ES-I3 (cell line): ENCODE measurements around the gene C19orf12.

ENCODE experiments used
- H3K36me3 ChIP-seq: 2 replicates; pipeline ENCODE4 v1.6.1; 2013; ENCODE audit warnings: mild to moderate bottlenecking, low read length, control low read depth, moderate library complexity; ENCODE audit not compliant: insufficient read depth
- H3K4me1 ChIP-seq: 2 replicates; pipeline ENCODE4 v1.6.1; 2013; ENCODE audit warnings: mild to moderate bottlenecking, control low read depth, low read length; ENCODE audit not compliant: insufficient read depth
- H3K9ac ChIP-seq: 2 replicates; pipeline ENCODE4 v1.6.1; 2013; ENCODE audit warnings: low read depth, mild to moderate bottlenecking, low read length, moderate library complexity
- H3K9me3 ChIP-seq: 2 replicates; pipeline ENCODE4 v1.6.1; 2013; ENCODE audit warnings: mild to moderate bottlenecking, low read length, moderate library complexity; ENCODE audit not compliant: control insufficient read depth, insufficient read depth

The C19orf12 gene

GRCh38 chr19:29714953-29715700, at the start of gene C19orf12:
TSS of gene C19orf12 (minus strand) at chr19:29715261. CDS start at chr19:29708413, 6,848 bp downstream.
- peaks cover 8% of the 10 kb centered on the region; the same call in 1 of the 2 replicates for H3K4me1 ChIP-seq
- peak within 1 kb of the TSS; percentile 94 for H3K9ac ChIP-seq
- H3K9me3 ChIP-seq: no peaks in the 10 kb centered on the region
- H3K36me3 ChIP-seq: no peaks in the 10 kb centered on the region

GRCh38 chr19:29764361-29764760, 49.3 kb upstream of the C19orf12 start:
- Histone ChIP-seq H3K36me3 (no peaks in the 10 kb centered on the region), H3K9ac (no peak overlapping the region), H3K9me3 (no peaks in the 10 kb centered on the region), H3K4me1 (no peaks in the 10 kb centered on the region)

- Histone ChIP-seq H3K4me1 (no peaks in the 10 kb centered on the region), H3K36me3 (no peaks in the 10 kb centered on the region), H3K9ac (no peak overlapping the region), H3K9me3 (no peaks in the 10 kb centered on the region)
Measured at GRCh38 chr19:29763196-29763595, 48.1 kb upstream of the C19orf12 start.

- H3K9ac ChIP-seq: no peak overlapping the region
- H3K4me1 ChIP-seq: no peaks in the 10 kb centered on the region
- no peaks in the 10 kb centered on the region for H3K9me3 ChIP-seq
- H3K36me3 ChIP-seq: no peaks in the 10 kb centered on the region
Measured at GRCh38 chr19:29761575-29762232, 46.6 kb upstream of the C19orf12 start.

- no peaks in the 10 kb centered on the region for H3K9me3 ChIP-seq
- H3K9ac ChIP-seq: no peak overlapping the region
- no peaks in the 10 kb centered on the region for H3K4me1 ChIP-seq
- H3K36me3 ChIP-seq: no peaks in the 10 kb centered on the region
Measured at GRCh38 chr19:29760752-29761502, 45.9 kb upstream of the C19orf12 start.

GRCh38 chr19:29759359-29759758, 44.3 kb upstream of the C19orf12 start:
- Histone ChIP-seq H3K36me3 (no peaks in the 10 kb centered on the region), H3K9me3 (no peaks in the 10 kb centered on the region), H3K4me1 (no peaks in the 10 kb centered on the region), H3K9ac (no peak overlapping the region)

- H3K9ac ChIP-seq: no peak overlapping the region
- H3K36me3 ChIP-seq: no peaks in the 10 kb centered on the region
- no peaks in the 10 kb centered on the region for H3K4me1 ChIP-seq
- H3K9me3 ChIP-seq: no peaks in the 10 kb centered on the region
Measured at GRCh38 chr19:29758863-29759262, 43.8 kb upstream of the C19orf12 start.

GRCh38 chr19:29757551-29757950, 42.5 kb upstream of the C19orf12 start:
- no peak overlapping the region for H3K9ac ChIP-seq
- no peaks in the 10 kb centered on the region for H3K9me3 ChIP-seq
- no peaks in the 10 kb centered on the region for H3K36me3 ChIP-seq
- no peaks in the 10 kb centered on the region for H3K4me1 ChIP-seq

GRCh38 chr19:29753934-29754305, 38.9 kb upstream of the C19orf12 start:
- H3K36me3 ChIP-seq: no peaks in the 10 kb centered on the region

GRCh38 chr19:29753190-29753933, 38.3 kb upstream of the C19orf12 start:
- H3K9ac ChIP-seq: no peak overlapping the region
- no peaks in the 10 kb centered on the region for H3K36me3 ChIP-seq
- H3K4me1 ChIP-seq: no peaks in the 10 kb centered on the region
- no peaks in the 10 kb centered on the region for H3K9me3 ChIP-seq

More at GRCh38 chr19:29753934-29754305, 38.9 kb upstream of the C19orf12 start:
- H3K9me3 ChIP-seq: no peaks in the 10 kb centered on the region
- H3K9ac ChIP-seq: no peak overlapping the region
- H3K4me1 ChIP-seq: no peaks in the 10 kb centered on the region

GRCh38 chr19:29752450-29753025, 37.5 kb upstream of the C19orf12 start:
- H3K36me3 ChIP-seq: no peaks in the 10 kb centered on the region
- no peaks in the 10 kb centered on the region for H3K9me3 ChIP-seq
- no peak overlapping the region for H3K9ac ChIP-seq
- no peaks in the 10 kb centered on the region for H3K4me1 ChIP-seq

- no peaks in the 10 kb centered on the region for H3K36me3 ChIP-seq
- H3K4me1 ChIP-seq: no peaks in the 10 kb centered on the region
- no peaks in the 10 kb centered on the region for H3K9me3 ChIP-seq
Measured at GRCh38 chr19:29751932-29752331, 36.9 kb upstream of the C19orf12 start.

GRCh38 chr19:29750001-29750400, 34.9 kb upstream of the C19orf12 start:
- Histone ChIP-seq H3K4me1 (no peaks in the 10 kb centered on the region), H3K9me3 (no peaks in the 10 kb centered on the region), H3K9ac (no peak overlapping the region), H3K36me3 (no peaks in the 10 kb centered on the region)

More at GRCh38 chr19:29751932-29752331, 36.9 kb upstream of the C19orf12 start:
- H3K9ac ChIP-seq: no peak overlapping the region
